ENCODE results near the gene ALOX15B.
A peak's percentile ranks its signal among the peaks of the same experiment; 100 is the strongest.
"Not testable (repeated sequence)": the region's sequence is repeated elsewhere in the genome, so short reads cannot be mapped to it uniquely, and the experiment has no call there.

The ALOX15B gene

GRCh38 chr17:8013731-8014557 lies 24.9 kb upstream of the ALOX15B start:
- DNase-seq = no peak

GRCh38 chr17:8014558-8014850 lies 24.4 kb upstream of the ALOX15B start:
- no peak for DNase-seq

- no peak for DNase-seq
Measured at GRCh38 chr17:8015236-8015956, 23.5 kb upstream of the ALOX15B start.

GRCh38 chr17:8015957-8016631 lies 22.8 kb upstream of the ALOX15B start:
- no peak for DNase-seq

- DNase-seq = peak; percentile 38
Measured at GRCh38 chr17:8016632-8017424, 22.0 kb upstream of the ALOX15B start.

GRCh38 chr17:8018436-8018835 lies 20.4 kb upstream of the ALOX15B start:
- DNase-seq = no peak

GRCh38 chr17:8019166-8019565 lies 19.7 kb upstream of the ALOX15B start:
- DNase-seq = no peak

GRCh38 chr17:8019665-8020650 lies 18.9 kb upstream of the ALOX15B start:
- no peak for DNase-seq

GRCh38 chr17:8020776-8021564 lies 17.9 kb upstream of the ALOX15B start:
- DNase-seq = no peak

- no peak for DNase-seq
Measured at GRCh38 chr17:8021565-8022359, 17.1 kb upstream of the ALOX15B start.

- no peak for DNase-seq
Measured at GRCh38 chr17:8022360-8023003, 16.4 kb upstream of the ALOX15B start.

- DNase-seq = not testable (repeated sequence)
Measured at GRCh38 chr17:8024161-8024560, 14.7 kb upstream of the ALOX15B start.

- DNase-seq = no peak
Measured at GRCh38 chr17:8025176-8025911, 13.5 kb upstream of the ALOX15B start.

- no peak for DNase-seq
Measured at GRCh38 chr17:8029121-8029520, 9.7 kb upstream of the ALOX15B start.

GRCh38 chr17:8031261-8031661 lies 7.6 kb upstream of the ALOX15B start:
- DNase-seq = no peak

GRCh38 chr17:8031950-8032349 lies 6.9 kb upstream of the ALOX15B start:
- DNase-seq = no peak

- no peak for DNase-seq
Measured at GRCh38 chr17:8032442-8032841, 6.4 kb upstream of the ALOX15B start.

- DNase-seq = no peak
Measured at GRCh38 chr17:8039611-8040168, 831 bp downstream of the ALOX15B start.
